ENCODE measurements around the gene KCNK1. TPM values are rescaled to one million over a fixed set of nuclear protein-coding genes. Genes with fewer than 3 reads are reported as not detected.

KCNK1 gene
- total and polyA plus RNA-seq, 2 of the 4 experiments (the other 2 are of a cell fraction): 0.90 to 1.6 TPM

Small RNA genes within 50 kb of the gene (microRNA-seq; reads per million reads assigned to microRNA genes)
- 0 reads per million in 2 experiments for gene MIR4427 (ENCODE audit: insufficient read depth in 1 of 2, insufficient read length in 1 of 2, unreplicated experiment in 1 of 2)

Small RNA genes within 50 kb of the gene (small RNA-seq; reads per million reads assigned to genes)
- 0 reads per million in 5 experiments for gene MIR4427

Data from IMR-90 (cell line).